Measurements from ENCODE around the gene AP1AR. TPM values are rescaled to one million over a fixed set of nuclear protein-coding genes. Genes with fewer than 3 reads are reported as not detected.

The AP1AR gene
- total RNA-seq, 2 donors from 2014 or later: 15.3 to 24.3 TPM

- WGBS: 89% methylated on average over 2 of the region's 2 CpGs
Observed at GRCh38 chr4:112236040-112236439, 4.5 kb downstream of the AP1AR start.

GRCh38 chr4:112238833-112239232 lies 7.2 kb downstream of the AP1AR start:
- Histone ChIP-seq H3K36me3 (no peaks in the 10 kb centered on the region), H3K9me3 (no peaks in the 10 kb centered on the region), H3K27ac (no peak overlapping the region), H3K27me3 (replicated peaks; ENCODE audit: insufficient read depth) (no peaks in the 10 kb centered on the region), H3K4me3 (no peak overlapping the region), H3K4me1 (replicated peaks) (no peaks in the 10 kb centered on the region)
- no peak for DNase-seq (ENCODE audit: low spot score)
- TF ChIP-seq CTCF (IDR thresholded peaks at IDR 0.05): no peak
- TF ChIP-seq POLR2A (IDR thresholded peaks at IDR 0.05): no peak
- TF ChIP-seq POLR2AphosphoS5 (IDR thresholded peaks at IDR 0.05): no peak
- intact Hi-C loops (cut with DNase I): no loop called here
- 92% methylated on average over 2 of the region's 2 CpGs for WGBS

More at GRCh38 chr4:112236040-112236439, 4.5 kb downstream of the AP1AR start:
- Histone ChIP-seq H3K27ac (no peak overlapping the region), H3K4me1 (replicated peaks) (no peaks in the 10 kb centered on the region), H3K4me3 (no peak overlapping the region), H3K36me3 (no peaks in the 10 kb centered on the region), H3K9me3 (no peaks in the 10 kb centered on the region), H3K27me3 (replicated peaks; ENCODE audit: insufficient read depth) (no peaks in the 10 kb centered on the region)
- no peak for TF ChIP-seq POLR2A (IDR thresholded peaks at IDR 0.05)
- intact Hi-C loops (cut with DNase I): no loop called here
- no peak for DNase-seq (ENCODE audit: low spot score)

GRCh38 chr4:112245383-112245782 lies 13.8 kb downstream of the AP1AR start:
- no peak overlapping the region for H3K4me3 ChIP-seq
- TF ChIP-seq CTCF (IDR thresholded peaks at IDR 0.05) (no peak), POLR2A (IDR thresholded peaks at IDR 0.05) (no peak), POLR2AphosphoS5 (IDR thresholded peaks at IDR 0.05) (no peak)
- H3K27ac ChIP-seq: no peak overlapping the region
- no peaks in the 10 kb centered on the region for H3K9me3 ChIP-seq
- no peak for DNase-seq (ENCODE audit: low spot score)
- no peaks in the 10 kb centered on the region for H3K36me3 ChIP-seq
- 97% methylated on average over 2 of the region's 2 CpGs for WGBS
- H3K4me1 ChIP-seq (replicated peaks): no peaks in the 10 kb centered on the region
- intact Hi-C loops (cut with DNase I): no loop called here
- H3K27me3 ChIP-seq (replicated peaks; ENCODE audit: insufficient read depth): no peaks in the 10 kb centered on the region

GRCh38 chr4:112247021-112247420 lies 15.4 kb downstream of the AP1AR start:
- no peak overlapping the region for H3K4me3 ChIP-seq
- H3K27me3 ChIP-seq (replicated peaks; ENCODE audit: insufficient read depth): no peaks in the 10 kb centered on the region
- H3K9me3 ChIP-seq: no peaks in the 10 kb centered on the region
- no peak for DNase-seq (ENCODE audit: low spot score)
- no peak overlapping the region for H3K27ac ChIP-seq
- intact Hi-C loops (cut with DNase I): no loop called here
- no peaks in the 10 kb centered on the region for H3K4me1 ChIP-seq (replicated peaks)
- TF ChIP-seq POLR2A (IDR thresholded peaks at IDR 0.05) (no peak), CTCF (IDR thresholded peaks at IDR 0.05) (no peak), POLR2AphosphoS5 (IDR thresholded peaks at IDR 0.05) (no peak)
- H3K36me3 ChIP-seq: no peaks in the 10 kb centered on the region
- 86% methylated on average over 3 of the region's 3 CpGs for WGBS

GRCh38 chr4:112251019-112251643 lies 19.5 kb downstream of the AP1AR start:
- 52% methylated on average over 3 of the region's 3 CpGs for whole genome bisulfite sequencing
- intact Hi-C loops (cut with DNase I): no loop called here
- no peak overlapping the region for H3K27ac ChIP-seq

GRCh38 chr4:112252234-112252633 lies 20.6 kb downstream of the AP1AR start:
- no peaks in the 10 kb centered on the region for H3K4me1 ChIP-seq (replicated peaks)
- WGBS: 88% methylated on average over 1 of the region's 1 CpG
- H3K27me3 ChIP-seq (replicated peaks; ENCODE audit: insufficient read depth): no peaks in the 10 kb centered on the region
- H3K27ac ChIP-seq: no peak overlapping the region
- intact Hi-C loops (cut with DNase I): no loop called here
- H3K9me3 ChIP-seq: no peaks in the 10 kb centered on the region
- H3K36me3 ChIP-seq: no peaks in the 10 kb centered on the region
- no peak overlapping the region for H3K4me3 ChIP-seq
- no peak for DNase-seq (ENCODE audit: low spot score)
- TF ChIP-seq POLR2AphosphoS5 (IDR thresholded peaks at IDR 0.05): no peak
- TF ChIP-seq CTCF (IDR thresholded peaks at IDR 0.05): no peak
- no peak for TF ChIP-seq POLR2A (IDR thresholded peaks at IDR 0.05)

More at GRCh38 chr4:112251019-112251643, 19.5 kb downstream of the AP1AR start:
- H3K4me1 ChIP-seq (replicated peaks): no peaks in the 10 kb centered on the region
- H3K36me3 ChIP-seq: no peaks in the 10 kb centered on the region
- no peaks in the 10 kb centered on the region for H3K9me3 ChIP-seq
- H3K27me3 ChIP-seq (replicated peaks; ENCODE audit: insufficient read depth): no peaks in the 10 kb centered on the region
- DNase-seq (ENCODE audit: low spot score): no peak
- no peak overlapping the region for H3K4me3 ChIP-seq
- no peak for TF ChIP-seq POLR2A (IDR thresholded peaks at IDR 0.05)
- peak; percentile 8 for TF ChIP-seq POLR2AphosphoS5 (IDR thresholded peaks at IDR 0.05)
